Activated CD4-positive, alpha-beta T cell treated with anti-CD3 and anti-CD28 coated beads, Interleukin-2, amount 10 ng/mL, durations not matched to agents 24 days and 14 days (primary cell): Measurements from ENCODE around the gene SENP6. TPM values are rescaled to one million over a fixed set of nuclear protein-coding genes. Genes with fewer than 3 reads are reported as not detected.
A peak's percentile ranks its signal among the peaks of the same experiment; 100 is the strongest.
"Not testable (repeated sequence)": the region's sequence is repeated elsewhere in the genome, so short reads cannot be mapped to it uniquely, and the experiment has no call there.

ENCODE experiments used
- DNase-seq: peaks from one replicate; pipeline ENCODE4 v3.0.0; 2022
- H3K27ac Mint-ChIP-seq: one replicate; pipeline ENCODE4 v1.8.0; 2022; ENCODE audit warnings: mild to moderate bottlenecking, mixed read lengths
- H3K27me3 Mint-ChIP-seq: one replicate; pipeline ENCODE4 v1.8.0; 2022; ENCODE audit warnings: mixed read lengths
- H3K36me3 Mint-ChIP-seq: one replicate; pipeline ENCODE4 v1.8.0; 2022; ENCODE audit warnings: low read depth, mild to moderate bottlenecking, mixed read lengths
- H3K4me1 Mint-ChIP-seq: one replicate; pipeline ENCODE4 v1.8.0; 2021; ENCODE audit warnings: mixed read lengths
- H3K4me3 Mint-ChIP-seq: one replicate; pipeline ENCODE4 v1.8.0; 2022; ENCODE audit warnings: mild to moderate bottlenecking, moderate library complexity, mixed read lengths
- H3K9me3 Mint-ChIP-seq: one replicate; pipeline ENCODE4 v1.8.0; 2021; ENCODE audit warnings: mixed read lengths
- intact Hi-C: fragments of 100-400 bp; cut with micrococcal nuclease; formaldehyde crosslinking; loops from one replicate; pipeline ENCODE4 v1.15.1; 2023
- total RNA-seq: library from RNA; stranded (reverse); gene quantifications from 2 replicates; pipeline ENCODE4 v1.2.3, GENCODE V29; 2022

SENP6 gene
- total RNA-seq, 1 donor from 2014 or later: 79.4 TPM

GRCh38 chr6:75656479-75656878 lies 54.8 kb downstream of the SENP6 start:
- no peak for DNase-seq
- H3K9me3 Mint-ChIP-seq: no peaks in the 10 kb centered on the region
- H3K27ac Mint-ChIP-seq: no peak overlapping the region
- H3K4me1 Mint-ChIP-seq: no peaks in the 10 kb centered on the region
- intact Hi-C loops: no loop called here
- H3K27me3 Mint-ChIP-seq: no peaks in the 10 kb centered on the region
- no peak overlapping the region for H3K4me3 Mint-ChIP-seq
- peaks cover 42% of the 10 kb centered on the region for H3K36me3 Mint-ChIP-seq

- H3K36me3 Mint-ChIP-seq: peaks cover 45% of the 10 kb centered on the region
Observed at GRCh38 chr6:75657327-75657726, 55.6 kb downstream of the SENP6 start.

DNA sequence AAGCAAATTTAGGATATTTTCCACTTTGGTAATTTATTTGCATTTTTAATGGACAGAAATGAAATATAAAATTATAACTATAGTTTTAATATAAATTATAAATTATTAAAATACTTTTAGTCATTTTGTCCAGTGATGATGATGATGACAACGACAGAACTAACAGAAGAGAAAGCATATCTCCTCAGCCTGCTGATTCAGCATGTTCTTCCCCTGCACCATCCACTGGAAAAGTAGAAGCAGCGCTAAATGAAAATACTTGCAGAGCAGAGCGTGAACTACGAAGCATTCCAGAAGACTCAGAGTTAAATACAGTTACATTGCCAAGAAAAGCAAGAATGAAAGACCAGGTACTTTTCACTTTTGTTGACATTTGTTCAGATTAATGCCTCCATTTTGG lies 64.9 kb downstream of the SENP6 start:
- Mint-ChIP-seq H3K4me1 (peaks cover 3% of the 10 kb centered on the region), H3K9me3 (no peaks in the 10 kb centered on the region), H3K4me3 (no peak overlapping the region), H3K27ac (no peak overlapping the region), H3K36me3 (peaks cover 35% of the 10 kb centered on the region), H3K27me3 (no peaks in the 10 kb centered on the region)
- DNase-seq: no peak
- intact Hi-C loops: no loop called here

More at GRCh38 chr6:75657327-75657726, 55.6 kb downstream of the SENP6 start:
- no peaks in the 10 kb centered on the region for H3K27me3 Mint-ChIP-seq
- no peak for DNase-seq
- no peak overlapping the region for H3K4me3 Mint-ChIP-seq
- intact Hi-C loops: no loop called here
- H3K4me1 Mint-ChIP-seq: no peaks in the 10 kb centered on the region
- H3K27ac Mint-ChIP-seq: no peak overlapping the region
- no peaks in the 10 kb centered on the region for H3K9me3 Mint-ChIP-seq

DNA sequence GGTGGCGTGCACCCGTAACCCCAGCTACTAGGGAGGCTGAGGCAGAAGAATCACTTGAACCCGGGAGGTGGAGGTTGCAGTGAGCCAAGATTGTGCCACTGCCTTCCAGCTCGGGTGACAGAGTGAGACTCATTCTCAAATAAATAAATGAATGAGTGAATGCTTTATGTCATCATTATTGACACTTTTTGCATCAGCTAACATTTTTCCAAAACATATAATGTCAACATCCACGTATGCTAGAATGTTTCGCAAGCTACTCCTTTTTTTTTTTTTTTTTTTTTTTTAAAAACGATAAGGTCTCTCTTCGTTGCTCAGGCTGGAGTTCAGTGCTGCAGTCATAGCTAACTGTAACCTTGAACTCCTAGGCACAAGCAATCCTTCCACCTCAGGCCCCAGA lies 72.2 kb downstream of the SENP6 start:
- peaks cover 1% of the 10 kb centered on the region for H3K9me3 Mint-ChIP-seq
- no peak overlapping the region for H3K4me3 Mint-ChIP-seq
- no peaks in the 10 kb centered on the region for H3K27me3 Mint-ChIP-seq
- no peaks in the 10 kb centered on the region for H3K4me1 Mint-ChIP-seq
- no peak overlapping the region for H3K27ac Mint-ChIP-seq
- H3K36me3 Mint-ChIP-seq: peaks cover 24% of the 10 kb centered on the region
- intact Hi-C loops: no loop called here
- no peak for DNase-seq

- Mint-ChIP-seq H3K27me3 (no peaks in the 10 kb centered on the region), H3K27ac (no peak overlapping the region), H3K9me3 (peaks cover 11% of the 10 kb centered on the region), H3K4me3 (no peak overlapping the region), H3K36me3 (peaks cover 45% of the 10 kb centered on the region), H3K4me1 (no peaks in the 10 kb centered on the region)
- no peak for DNase-seq
- intact Hi-C loops: no loop called here
Observed at GRCh38 chr6:75676377-75676776, 74.7 kb downstream of the SENP6 start.

DNA sequence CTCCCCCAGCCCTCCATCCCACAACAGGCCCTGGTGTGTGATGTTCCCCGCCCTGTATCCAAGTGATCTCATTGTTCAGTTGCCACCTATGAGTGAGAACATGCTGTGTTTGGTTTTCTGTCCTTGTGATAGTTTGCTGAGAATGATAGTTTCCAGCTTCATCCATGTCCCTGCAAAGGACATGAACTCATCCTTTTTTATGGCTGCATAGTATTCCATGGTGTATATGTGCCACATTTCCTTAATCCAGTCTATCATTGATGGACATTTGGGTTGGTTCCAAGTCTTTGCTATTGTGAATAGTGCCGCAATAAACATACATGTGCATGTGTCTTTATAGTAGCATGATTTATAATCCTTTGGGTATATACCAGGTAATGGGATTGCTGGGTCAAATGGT lies 80.9 kb downstream of the SENP6 start:
- DNase-seq, H3K27me3 Mint-ChIP-seq, H3K27ac Mint-ChIP-seq, intact Hi-C loops, H3K4me3 Mint-ChIP-seq: not testable (repeated sequence)
- peaks cover 18% of the 10 kb centered on the region for H3K4me1 Mint-ChIP-seq
- H3K36me3 Mint-ChIP-seq: peaks cover 91% of the 10 kb centered on the region
- H3K9me3 Mint-ChIP-seq: peaks cover 38% of the 10 kb centered on the region

GRCh38 chr6:75683005-75683404 lies 81.3 kb downstream of the SENP6 start:
- H3K27me3 Mint-ChIP-seq, H3K27ac Mint-ChIP-seq, intact Hi-C loops, H3K4me3 Mint-ChIP-seq, DNase-seq: not testable (repeated sequence)
- peaks cover 93% of the 10 kb centered on the region for H3K36me3 Mint-ChIP-seq
- H3K9me3 Mint-ChIP-seq: peaks cover 38% of the 10 kb centered on the region
- peaks cover 21% of the 10 kb centered on the region for H3K4me1 Mint-ChIP-seq

- H3K4me3 Mint-ChIP-seq, DNase-seq, intact Hi-C loops, H3K27me3 Mint-ChIP-seq, H3K27ac Mint-ChIP-seq: not testable (repeated sequence)
- Mint-ChIP-seq H3K36me3 (peaks cover 66% of the 10 kb centered on the region), H3K9me3 (peaks cover 18% of the 10 kb centered on the region), H3K4me1 (peaks cover 21% of the 10 kb centered on the region)
Observed at GRCh38 chr6:75687535-75687934, 85.9 kb downstream of the SENP6 start.

DNA sequence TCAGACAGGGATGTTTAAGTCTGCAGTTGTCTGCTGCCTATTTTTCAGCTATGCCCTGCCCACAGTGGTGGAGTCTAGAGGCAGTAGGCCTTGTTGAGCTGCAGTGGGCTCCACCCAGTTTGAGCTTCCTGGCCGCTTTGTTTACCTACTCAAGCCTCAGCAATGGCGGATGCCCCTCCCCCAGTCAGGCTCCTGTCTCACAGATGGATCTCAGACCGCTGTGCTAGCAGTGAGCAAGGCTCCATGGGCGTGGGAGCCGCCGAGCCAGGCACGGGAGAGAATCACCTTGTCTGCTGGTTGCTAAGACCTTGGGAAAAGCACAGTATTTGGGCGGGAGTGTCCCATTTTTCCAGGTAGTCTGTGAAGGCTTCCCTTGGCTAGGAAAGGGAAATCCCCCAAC lies 86.3 kb downstream of the SENP6 start:
- H3K27ac Mint-ChIP-seq, intact Hi-C loops, DNase-seq, H3K27me3 Mint-ChIP-seq, H3K4me3 Mint-ChIP-seq: not testable (repeated sequence)
- Mint-ChIP-seq H3K36me3 (peaks cover 64% of the 10 kb centered on the region), H3K9me3 (peaks cover 16% of the 10 kb centered on the region), H3K4me1 (peaks cover 21% of the 10 kb centered on the region)

GRCh38 chr6:75689576-75689975 lies 87.9 kb downstream of the SENP6 start:
- H3K4me1 Mint-ChIP-seq: peaks cover 19% of the 10 kb centered on the region
- peaks cover 52% of the 10 kb centered on the region for H3K36me3 Mint-ChIP-seq
- DNase-seq: no peak
- H3K4me3 Mint-ChIP-seq: no peak overlapping the region
- intact Hi-C loops: no loop called here
- H3K27me3 Mint-ChIP-seq: no peaks in the 10 kb centered on the region
- H3K27ac Mint-ChIP-seq: no peak overlapping the region
- H3K9me3 Mint-ChIP-seq: peaks cover 6% of the 10 kb centered on the region

DNA sequence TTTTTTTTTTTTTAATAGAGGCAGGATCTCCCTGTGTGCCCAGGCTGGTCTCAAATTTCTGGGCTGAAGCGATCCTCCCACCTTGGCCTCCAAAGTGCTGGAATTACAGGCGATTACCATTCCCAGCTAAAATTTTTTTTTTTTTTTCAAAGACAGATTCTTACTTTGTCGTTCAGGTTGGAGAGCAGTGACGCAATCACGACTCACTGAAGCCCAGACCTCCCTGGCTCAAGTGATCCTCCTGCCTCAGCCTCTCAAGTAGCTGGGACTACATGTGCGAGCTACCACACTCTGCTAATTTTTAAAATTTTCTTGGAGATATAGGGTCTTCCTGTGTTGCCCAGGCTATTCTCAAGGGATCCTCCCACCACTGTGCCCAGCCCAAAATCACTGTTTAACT lies 89.3 kb downstream of the SENP6 start:
- no peaks in the 10 kb centered on the region for H3K27me3 Mint-ChIP-seq
- no peak overlapping the region for H3K4me3 Mint-ChIP-seq
- intact Hi-C loops: no loop called here
- peaks cover 15% of the 10 kb centered on the region for H3K4me1 Mint-ChIP-seq
- DNase-seq: no peak
- H3K27ac Mint-ChIP-seq: no peak overlapping the region
- peaks cover 45% of the 10 kb centered on the region for H3K36me3 Mint-ChIP-seq
- H3K9me3 Mint-ChIP-seq: no peaks in the 10 kb centered on the region

DNA sequence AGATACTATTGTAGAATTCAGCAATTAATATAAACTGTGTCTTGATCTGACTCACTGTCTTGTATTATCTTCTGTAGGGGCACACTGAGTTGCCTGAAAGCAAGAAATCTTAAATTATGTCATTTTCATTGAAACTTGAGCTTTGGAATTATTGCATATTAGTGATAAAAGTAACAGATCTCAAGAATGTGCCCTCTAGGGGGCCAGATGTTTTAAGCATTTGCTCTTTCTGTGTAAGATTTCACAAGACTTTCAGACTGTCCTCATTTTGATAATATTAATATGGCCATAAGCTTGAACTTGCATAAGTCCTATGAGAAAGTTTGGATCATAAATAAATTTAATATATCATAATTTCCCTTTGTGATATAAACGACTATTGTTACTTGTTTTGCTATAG lies 91.9 kb downstream of the SENP6 start:
- no peaks in the 10 kb centered on the region for H3K9me3 Mint-ChIP-seq
- peaks cover 36% of the 10 kb centered on the region for H3K36me3 Mint-ChIP-seq
- no peaks in the 10 kb centered on the region for H3K4me1 Mint-ChIP-seq
- no peak for DNase-seq
- H3K4me3 Mint-ChIP-seq: no peak overlapping the region
- intact Hi-C loops: no loop called here
- no peak overlapping the region for H3K27ac Mint-ChIP-seq
- H3K27me3 Mint-ChIP-seq: no peaks in the 10 kb centered on the region

- intact Hi-C loops: no loop called here
- no peak for DNase-seq
- no peaks in the 10 kb centered on the region for H3K27me3 Mint-ChIP-seq
- H3K9me3 Mint-ChIP-seq: no peaks in the 10 kb centered on the region
- H3K4me3 Mint-ChIP-seq: no peak overlapping the region
- H3K4me1 Mint-ChIP-seq: no peaks in the 10 kb centered on the region
- peaks cover 34% of the 10 kb centered on the region for H3K36me3 Mint-ChIP-seq
- no peak overlapping the region for H3K27ac Mint-ChIP-seq
Observed at GRCh38 chr6:75694406-75694805, 92.7 kb downstream of the SENP6 start.

GRCh38 chr6:75708334-75708733 lies 106.7 kb downstream of the SENP6 start:
- H3K4me3 Mint-ChIP-seq, intact Hi-C loops, H3K4me1 Mint-ChIP-seq, H3K27ac Mint-ChIP-seq, H3K9me3 Mint-ChIP-seq, H3K27me3 Mint-ChIP-seq: not testable (repeated sequence)
- peaks cover 37% of the 10 kb centered on the region for H3K36me3 Mint-ChIP-seq
- DNase-seq: peak; percentile 37

GRCh38 chr6:75711173-75711572 lies 109.5 kb downstream of the SENP6 start:
- intact Hi-C loops: no loop called here
- no peak overlapping the region for H3K27ac Mint-ChIP-seq
- H3K9me3 Mint-ChIP-seq: no peaks in the 10 kb centered on the region
- DNase-seq: peak; percentile 4
- no peaks in the 10 kb centered on the region for H3K27me3 Mint-ChIP-seq
- H3K4me3 Mint-ChIP-seq: no peak overlapping the region
- H3K36me3 Mint-ChIP-seq: peaks cover 47% of the 10 kb centered on the region
- H3K4me1 Mint-ChIP-seq: peaks cover 5% of the 10 kb centered on the region
